GM23338 (cell line): ENCODE data around the gene RIF1. TPM values are rescaled to one million over a fixed set of nuclear protein-coding genes. Genes with fewer than 3 reads are reported as not detected.

ENCODE experiments used
- ATAC-seq: fragments of 200-7000 bp; cut with Tn5 transposase; 3 replicates; pipeline ENCODE4 v1.9.1; 2020
- DNase-seq: peaks from one replicate; pipeline ENCODE4 v3.0.0-alpha.2; 2015; ENCODE audit warnings: low spot score
- H2AFZ ChIP-seq: fragments of 200-600 bp; sonication (generic); 2 replicates; pipeline ENCODE4 v1.8.0; 2016; ENCODE audit warnings: antibody characterized with exemption, mild to moderate bottlenecking, moderate library complexity
- H3F3A ChIP-seq: fragments of 200-600 bp; sonication (generic); replicated peaks from 2 replicates; pipeline ENCODE4 v1.8.0; 2017; ENCODE audit warnings: antibody characterized with exemption, mixed run types, low read depth
- H3K27ac ChIP-seq: fragments of 200-600 bp; sonication (generic); 2 replicates; pipeline ENCODE4 v1.6.1; 2016; ENCODE audit warnings: low read depth
- H3K27me3 ChIP-seq: fragments of 200-600 bp; sonication (generic); 2 replicates; pipeline ENCODE4 v1.8.0; 2016; ENCODE audit warnings: mild to moderate bottlenecking, mixed run types, moderate library complexity; ENCODE audit not compliant: insufficient read depth
- H3K36me3 ChIP-seq: fragments of 200-600 bp; sonication (generic); 2 replicates; pipeline ENCODE4 v1.8.0; 2016; ENCODE audit warnings: mild to moderate bottlenecking; ENCODE audit not compliant: insufficient read depth
- H3K4me1 ChIP-seq: fragments of 200-600 bp; sonication (generic); 2 replicates; pipeline ENCODE4 v1.8.0; 2016; ENCODE audit warnings: mild to moderate bottlenecking, moderate library complexity; ENCODE audit not compliant: insufficient read depth
- H3K4me2 ChIP-seq: fragments of 200-600 bp; sonication (generic); 2 replicates; pipeline ENCODE4 v1.7.1; 2017; ENCODE audit warnings: mixed run types
- H3K4me3 ChIP-seq: fragments of 200-600 bp; sonication (generic); 2 replicates; pipeline ENCODE4 v1.6.1; 2016; ENCODE audit warnings: mixed run types
- H3K79me2 ChIP-seq: fragments of 200-600 bp; sonication (generic); replicated peaks from 2 replicates; pipeline ENCODE4 v1.8.0; 2017; ENCODE audit warnings: mild to moderate bottlenecking; ENCODE audit not compliant: insufficient read depth
- H3K9me2 ChIP-seq: fragments of 200-600 bp; sonication (generic); 2 replicates; pipeline ENCODE4 v1.8.0; 2017; ENCODE audit not compliant: insufficient read depth
- H4K20me1 ChIP-seq: fragments of 200-600 bp; sonication (generic); replicated peaks from 2 replicates; pipeline ENCODE4 v1.8.0; 2017; ENCODE audit warnings: mild to moderate bottlenecking; ENCODE audit not compliant: insufficient read depth
- H3K27ac Mint-ChIP-seq: 2 replicates; pipeline ENCODE4 v1.8.0; 2020; ENCODE audit warnings: inconsistent platforms, mild to moderate bottlenecking, moderate library complexity, mixed read lengths
- H3K27me3 Mint-ChIP-seq: 3 replicates; pipeline ENCODE4 v1.8.0; 2022; ENCODE audit warnings: low read depth, mild to moderate bottlenecking, moderate library complexity, mixed read lengths, inconsistent platforms; ENCODE audit not compliant: insufficient read depth, poor library complexity
- H3K36me3 Mint-ChIP-seq: 3 replicates; pipeline ENCODE4 v1.8.0; 2021; ENCODE audit warnings: low read depth, mild to moderate bottlenecking, inconsistent platforms, moderate library complexity, mixed read lengths
- H3K4me1 Mint-ChIP-seq: 3 replicates; pipeline ENCODE4 v1.8.0; 2020; ENCODE audit warnings: mild to moderate bottlenecking, inconsistent platforms, mixed read lengths
- H3K4me3 Mint-ChIP-seq: 3 replicates; pipeline ENCODE4 v1.8.0; 2021; ENCODE audit warnings: moderate library complexity, mild to moderate bottlenecking, inconsistent platforms, mixed read lengths
- H3K9me3 Mint-ChIP-seq: 3 replicates; pipeline ENCODE4 v1.8.0; 2020; ENCODE audit warnings: moderate library complexity, mild to moderate bottlenecking, inconsistent platforms, mixed read lengths
- CREB1 ChIP-seq: fragments of 250-450 bp; sonication (Bioruptor Pico); IDR thresholded peaks from 2 replicates; pipeline ENCODE4 v1.5.0; 2020; ENCODE audit warnings: low read depth, mild to moderate bottlenecking, moderate library complexity
- CTCF ChIP-seq, 2 experiments: fragments of 200-600 bp in 1 of 2; sonication (generic) in 1 of 2; conservative IDR thresholded peaks; 2 replicates each; pipeline versions ENCODE4 v1.5.1 to v1.6.1; 2016 to 2017; ENCODE audit warnings: antibody characterized with exemption in 2 of 2, low read depth in 2 of 2, mild to moderate bottlenecking in 2 of 2, moderate library complexity in 1 of 2
- ETS1 ChIP-seq: IDR thresholded peaks from 2 replicates; pipeline ENCODE4 v1.6.1; 2016; ENCODE audit warnings: antibody characterized with exemption
- EZH2 ChIP-seq: fragments of 200-600 bp; sonication (generic); IDR thresholded peaks from one replicate; pipeline ENCODE4 v1.8.0; 2017; ENCODE audit warnings: antibody characterized with exemption, mild to moderate bottlenecking, low read depth; ENCODE audit not compliant: unreplicated experiment
- EZH2phosphoT487 ChIP-seq: fragments of 200-600 bp; sonication (generic); IDR thresholded peaks from one replicate; pipeline ENCODE4 v1.8.1; 2018; ENCODE audit warnings: antibody characterized with exemption; ENCODE audit not compliant: unreplicated experiment
- JUNB ChIP-seq: IDR thresholded peaks from one replicate; pipeline ENCODE4 v1.6.1; 2016; ENCODE audit warnings: antibody characterized with exemption; ENCODE audit not compliant: unreplicated experiment
- NANOG ChIP-seq: IDR thresholded peaks from 2 replicates; pipeline ENCODE4 v1.6.1; 2016; ENCODE audit warnings: antibody characterized with exemption, borderline replicate concordance
- POLR2AphosphoS5 ChIP-seq: IDR thresholded peaks from 2 replicates; pipeline ENCODE4 v1.6.1; 2016; ENCODE audit warnings: antibody characterized with exemption, low read depth
- STAT1 ChIP-seq: IDR thresholded peaks from one replicate; pipeline ENCODE4 v1.6.1; 2016; ENCODE audit warnings: antibody characterized with exemption; ENCODE audit not compliant: unreplicated experiment
- ZNF114 ChIP-seq: fragments of 250-450 bp; sonication (Bioruptor Pico); IDR thresholded peaks from 2 replicates; pipeline ENCODE4 v1.5.0; 2020; ENCODE audit warnings: mild to moderate bottlenecking, moderate library complexity
- ZNF331 ChIP-seq: fragments of 250-450 bp; sonication (Bioruptor Pico); IDR thresholded peaks from 2 replicates; pipeline ENCODE4 v1.5.0; 2020; ENCODE audit warnings: low read depth, mild to moderate bottlenecking, moderate library complexity
- polyA plus RNA-seq: library from polyadenylated mRNA; unstranded; fragments of >200 nt; fragmentation: Nextera tagmentation; extraction: Ambion mirVana; gene quantifications from 2 replicates; pipeline ENCODE4 v1.2.1, GENCODE V29; 2016
- total RNA-seq: library from RNA; depleted of rRNA; stranded (reverse); fragments of >200 nt; shearing (Covaris generic); gene quantifications from 2 replicates; pipeline ENCODE4 v1.2.3, GENCODE V29; 2014
- TF ChIP-seq, protein P1 (sequence below): IDR thresholded peaks from one replicate; pipeline ENCODE4 v1.6.1; 2018; ENCODE audit warnings: antibody characterized with exemption; ENCODE audit not compliant: unreplicated experiment
- TF ChIP-seq, protein P2 (sequence below): fragments of 250-450 bp; sonication (Bioruptor Pico); IDR thresholded peaks from 2 replicates; pipeline ENCODE4 v1.5.0; 2020; ENCODE audit warnings: mild to moderate bottlenecking, moderate library complexity

The RIF1 gene
- total and polyA plus RNA-seq, 2 experiments from 2014 or later = 68.5 to 134 TPM

GRCh38 chr2:151388011-151388410 lies 21.7 kb upstream of the RIF1 start:
- no peaks in the 10 kb centered on the region for H3K36me3 Mint-ChIP-seq
- no peak overlapping the region for H3K4me2 ChIP-seq

More at GRCh38 chr2:151388011-151388410, 21.7 kb upstream of the RIF1 start:
- H3K27ac Mint-ChIP-seq = no peak overlapping the region
- H3F3A ChIP-seq = no peaks in the 10 kb centered on the region
- DNase-seq (no peak), ATAC-seq (no peak)
- no peaks in the 10 kb centered on the region for H3K79me2 ChIP-seq
- no peaks in the 10 kb centered on the region; the same call in 2 of the 3 replicates for H3K9me3 Mint-ChIP-seq
- H3K4me3 ChIP-seq = no peak overlapping the region
- H3K36me3 ChIP-seq = no peaks in the 10 kb centered on the region
- H3K27me3 ChIP-seq = no peaks in the 10 kb centered on the region
- no peaks in the 10 kb centered on the region for H3K4me1 Mint-ChIP-seq
- no peak overlapping the region for H2AFZ ChIP-seq
- H3K27me3 Mint-ChIP-seq = peaks cover 3% of the 10 kb centered on the region
- no peak overlapping the region for H3K4me3 Mint-ChIP-seq
- H4K20me1 ChIP-seq = no peaks in the 10 kb centered on the region
- H3K27ac ChIP-seq = no peak overlapping the region
- no peaks in the 10 kb centered on the region for H3K4me1 ChIP-seq
- TF ChIP-seq ZNF331 (CRISPR knock-in tag) = no peak
- TF ChIP-seq ETS1 = no peak
- TF ChIP-seq, protein P1, sequence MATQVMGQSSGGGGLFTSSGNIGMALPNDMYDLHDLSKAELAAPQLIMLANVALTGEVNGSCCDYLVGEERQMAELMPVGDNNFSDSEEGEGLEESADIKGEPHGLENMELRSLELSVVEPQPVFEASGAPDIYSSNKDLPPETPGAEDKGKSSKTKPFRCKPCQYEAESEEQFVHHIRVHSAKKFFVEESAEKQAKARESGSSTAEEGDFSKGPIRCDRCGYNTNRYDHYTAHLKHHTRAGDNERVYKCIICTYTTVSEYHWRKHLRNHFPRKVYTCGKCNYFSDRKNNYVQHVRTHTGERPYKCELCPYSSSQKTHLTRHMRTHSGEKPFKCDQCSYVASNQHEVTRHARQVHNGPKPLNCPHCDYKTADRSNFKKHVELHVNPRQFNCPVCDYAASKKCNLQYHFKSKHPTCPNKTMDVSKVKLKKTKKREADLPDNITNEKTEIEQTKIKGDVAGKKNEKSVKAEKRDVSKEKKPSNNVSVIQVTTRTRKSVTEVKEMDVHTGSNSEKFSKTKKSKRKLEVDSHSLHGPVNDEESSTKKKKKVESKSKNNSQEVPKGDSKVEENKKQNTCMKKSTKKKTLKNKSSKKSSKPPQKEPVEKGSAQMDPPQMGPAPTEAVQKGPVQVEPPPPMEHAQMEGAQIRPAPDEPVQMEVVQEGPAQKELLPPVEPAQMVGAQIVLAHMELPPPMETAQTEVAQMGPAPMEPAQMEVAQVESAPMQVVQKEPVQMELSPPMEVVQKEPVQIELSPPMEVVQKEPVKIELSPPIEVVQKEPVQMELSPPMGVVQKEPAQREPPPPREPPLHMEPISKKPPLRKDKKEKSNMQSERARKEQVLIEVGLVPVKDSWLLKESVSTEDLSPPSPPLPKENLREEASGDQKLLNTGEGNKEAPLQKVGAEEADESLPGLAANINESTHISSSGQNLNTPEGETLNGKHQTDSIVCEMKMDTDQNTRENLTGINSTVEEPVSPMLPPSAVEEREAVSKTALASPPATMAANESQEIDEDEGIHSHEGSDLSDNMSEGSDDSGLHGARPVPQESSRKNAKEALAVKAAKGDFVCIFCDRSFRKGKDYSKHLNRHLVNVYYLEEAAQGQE = no peak
- TF ChIP-seq EZH2 = no peak
- TF ChIP-seq EZH2phosphoT487 = no peak
- no peak for TF ChIP-seq STAT1
- no peak for TF ChIP-seq JUNB
- TF ChIP-seq CREB1 (CRISPR knock-in tag) = no peak
- no peak for TF ChIP-seq ZNF114 (CRISPR knock-in tag)
- no peak for TF ChIP-seq CTCF (conservative IDR thresholded peaks at IDR 0.05; ENCODE audit: low read depth in 2 of 2)
- TF ChIP-seq, protein P2, sequence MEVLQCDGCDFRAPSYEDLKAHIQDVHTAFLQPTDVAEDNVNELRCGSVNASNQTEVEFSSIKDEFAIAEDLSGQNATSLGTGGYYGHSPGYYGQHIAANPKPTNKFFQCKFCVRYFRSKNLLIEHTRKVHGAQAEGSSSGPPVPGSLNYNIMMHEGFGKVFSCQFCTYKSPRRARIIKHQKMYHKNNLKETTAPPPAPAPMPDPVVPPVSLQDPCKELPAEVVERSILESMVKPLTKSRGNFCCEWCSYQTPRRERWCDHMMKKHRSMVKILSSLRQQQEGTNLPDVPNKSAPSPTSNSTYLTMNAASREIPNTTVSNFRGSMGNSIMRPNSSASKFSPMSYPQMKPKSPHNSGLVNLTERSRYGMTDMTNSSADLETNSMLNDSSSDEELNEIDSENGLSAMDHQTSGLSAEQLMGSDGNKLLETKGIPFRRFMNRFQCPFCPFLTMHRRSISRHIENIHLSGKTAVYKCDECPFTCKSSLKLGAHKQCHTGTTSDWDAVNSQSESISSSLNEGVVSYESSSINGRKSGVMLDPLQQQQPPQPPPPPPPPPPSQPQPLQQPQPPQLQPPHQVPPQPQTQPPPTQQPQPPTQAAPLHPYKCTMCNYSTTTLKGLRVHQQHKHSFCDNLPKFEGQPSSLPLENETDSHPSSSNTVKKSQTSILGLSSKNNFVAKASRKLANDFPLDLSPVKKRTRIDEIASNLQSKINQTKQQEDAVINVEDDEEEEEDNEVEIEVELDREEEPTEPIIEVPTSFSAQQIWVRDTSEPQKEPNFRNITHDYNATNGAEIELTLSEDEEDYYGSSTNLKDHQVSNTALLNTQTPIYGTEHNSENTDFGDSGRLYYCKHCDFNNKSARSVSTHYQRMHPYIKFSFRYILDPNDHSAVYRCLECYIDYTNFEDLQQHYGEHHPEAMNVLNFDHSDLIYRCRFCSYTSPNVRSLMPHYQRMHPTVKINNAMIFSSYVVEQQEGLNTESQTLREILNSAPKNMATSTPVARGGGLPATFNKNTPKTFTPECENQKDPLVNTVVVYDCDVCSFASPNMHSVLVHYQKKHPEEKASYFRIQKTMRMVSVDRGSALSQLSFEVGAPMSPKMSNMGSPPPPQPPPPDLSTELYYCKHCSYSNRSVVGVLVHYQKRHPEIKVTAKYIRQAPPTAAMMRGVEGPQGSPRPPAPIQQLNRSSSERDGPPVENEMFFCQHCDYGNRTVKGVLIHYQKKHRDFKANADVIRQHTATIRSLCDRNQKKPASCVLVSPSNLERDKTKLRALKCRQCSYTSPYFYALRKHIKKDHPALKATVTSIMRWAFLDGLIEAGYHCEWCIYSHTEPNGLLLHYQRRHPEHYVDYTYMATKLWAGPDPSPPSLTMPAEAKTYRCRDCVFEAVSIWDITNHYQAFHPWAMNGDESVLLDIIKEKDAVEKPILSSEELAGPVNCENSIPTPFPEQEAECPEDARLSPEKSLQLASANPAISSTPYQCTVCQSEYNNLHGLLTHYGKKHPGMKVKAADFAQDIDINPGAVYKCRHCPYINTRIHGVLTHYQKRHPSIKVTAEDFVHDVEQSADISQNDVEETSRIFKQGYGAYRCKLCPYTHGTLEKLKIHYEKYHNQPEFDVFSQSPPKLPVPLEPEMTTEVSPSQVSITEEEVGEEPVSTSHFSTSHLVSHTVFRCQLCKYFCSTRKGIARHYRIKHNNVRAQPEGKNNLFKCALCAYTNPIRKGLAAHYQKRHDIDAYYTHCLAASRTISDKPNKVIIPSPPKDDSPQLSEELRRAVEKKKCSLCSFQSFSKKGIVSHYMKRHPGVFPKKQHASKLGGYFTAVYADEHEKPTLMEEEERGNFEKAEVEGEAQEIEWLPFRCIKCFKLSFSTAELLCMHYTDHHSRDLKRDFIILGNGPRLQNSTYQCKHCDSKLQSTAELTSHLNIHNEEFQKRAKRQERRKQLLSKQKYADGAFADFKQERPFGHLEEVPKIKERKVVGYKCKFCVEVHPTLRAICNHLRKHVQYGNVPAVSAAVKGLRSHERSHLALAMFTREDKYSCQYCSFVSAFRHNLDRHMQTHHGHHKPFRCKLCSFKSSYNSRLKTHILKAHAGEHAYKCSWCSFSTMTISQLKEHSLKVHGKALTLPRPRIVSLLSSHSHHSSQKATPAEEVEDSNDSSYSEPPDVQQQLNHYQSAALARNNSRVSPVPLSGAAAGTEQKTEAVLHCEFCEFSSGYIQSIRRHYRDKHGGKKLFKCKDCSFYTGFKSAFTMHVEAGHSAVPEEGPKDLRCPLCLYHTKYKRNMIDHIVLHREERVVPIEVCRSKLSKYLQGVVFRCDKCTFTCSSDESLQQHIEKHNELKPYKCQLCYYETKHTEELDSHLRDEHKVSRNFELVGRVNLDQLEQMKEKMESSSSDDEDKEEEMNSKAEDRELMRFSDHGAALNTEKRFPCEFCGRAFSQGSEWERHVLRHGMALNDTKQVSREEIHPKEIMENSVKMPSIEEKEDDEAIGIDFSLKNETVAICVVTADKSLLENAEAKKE = no peak
- no peak for TF ChIP-seq POLR2AphosphoS5
- TF ChIP-seq NANOG = no peak
- H3K9me2 ChIP-seq = no peaks in the 10 kb centered on the region
